Left ventricle myocardium inferior (tissue), 1 donor: ENCODE data around the gene NBEA. TPM values are rescaled to one million over a fixed set of nuclear protein-coding genes. Genes with fewer than 3 reads are reported as not detected.

Experiments
- DNase-seq: peaks from one replicate; pipeline ENCODE4 v3.0.0-alpha.2; 2020
- H3K27ac ChIP-seq: fragments of 200-600 bp; replicated peaks from 2 replicates; pipeline ENCODE4 v1.8.0; 2021
- H3K27me3 ChIP-seq: fragments of 200-600 bp; 2 replicates; pipeline ENCODE4 v1.8.0; 2021; ENCODE audit warnings: low read depth
- H3K36me3 ChIP-seq: fragments of 200-600 bp; 2 replicates; pipeline ENCODE4 v1.8.0; 2021
- H3K4me1 ChIP-seq: fragments of 200-600 bp; 2 replicates; pipeline ENCODE4 v1.8.0; 2021
- H3K4me3 ChIP-seq: fragments of 200-600 bp; 2 replicates; pipeline ENCODE4 v1.8.0; 2021; ENCODE audit warnings: mild to moderate bottlenecking, moderate library complexity
- H3K9me3 ChIP-seq: fragments of 200-600 bp; replicated peaks from 2 replicates; pipeline ENCODE4 v1.8.0; 2021
- CTCF ChIP-seq: fragments of 200-600 bp; IDR thresholded peaks from 2 replicates; pipeline ENCODE4 v1.8.0; 2021; ENCODE audit warnings: antibody characterized with exemption, mild to moderate bottlenecking, borderline replicate concordance
- intact Hi-C: fragments of 100-400 bp; cut with micrococcal nuclease; formaldehyde crosslinking; loops from one replicate; pipeline ENCODE4 v1.11.0; 2022
- total RNA-seq: library from RNA; stranded (reverse); fragmentation: NEBNext Ultra II Directional; extraction: Animal tissue kit (Norgen Biotek cat#: 25700); gene quantifications from one replicate; pipeline ENCODE4 v1.2.1, GENCODE V29; 2021
- donor health status: DM: no; HTN: yes; CAD: no; lungs with severe emphysema.

Gene NBEA
- total RNA-seq, 1 donor from 2014 or later, result 21.0 TPM

GRCh38 chr13:35618565-35619083 is 676.6 kb downstream of the NBEA start:
- Histone ChIP-seq H3K4me1 (no peaks in the 10 kb centered on the region), H3K9me3 (no peaks in the 10 kb centered on the region), H3K27me3 (no peaks in the 10 kb centered on the region), H3K27ac (no peak overlapping the region), H3K4me3 (no peak overlapping the region), H3K36me3 (no peaks in the 10 kb centered on the region)
- DNase-seq, result no peak
- intact Hi-C loops, result no loop called here
- TF ChIP-seq CTCF, result no peak

GRCh38 chr13:35621989-35622388 is 679.9 kb downstream of the NBEA start:
- Histone ChIP-seq H3K27me3 (no peaks in the 10 kb centered on the region), H3K4me1 (no peaks in the 10 kb centered on the region), H3K27ac (no peak overlapping the region), H3K4me3 (no peak overlapping the region), H3K9me3 (no peaks in the 10 kb centered on the region), H3K36me3 (no peaks in the 10 kb centered on the region)
- no peak for TF ChIP-seq CTCF
- DNase-seq, result no peak
- intact Hi-C loops, result no loop called here

GRCh38 chr13:35629026-35629425 is 687.0 kb downstream of the NBEA start:
- H3K4me3 ChIP-seq, result no peak overlapping the region
- no peaks in the 10 kb centered on the region for H3K9me3 ChIP-seq
- TF ChIP-seq CTCF, result no peak
- no peak overlapping the region for H3K27ac ChIP-seq
- intact Hi-C loops, result no loop called here
- no peaks in the 10 kb centered on the region for H3K36me3 ChIP-seq
- H3K27me3 ChIP-seq, result no peaks in the 10 kb centered on the region
- H3K4me1 ChIP-seq, result no peaks in the 10 kb centered on the region
- no peak for DNase-seq

GRCh38 chr13:35630551-35631275 is 688.6 kb downstream of the NBEA start:
- TF ChIP-seq CTCF, result peak; percentile 78
- intact Hi-C loops, result loop anchor here (10.0 kb wide), 1 partner anchor 154 kb away; no protein-coding TSS in a partner anchor
- H3K4me3 ChIP-seq, result no peak overlapping the region

GRCh38 chr13:35631666-35632065 is 689.6 kb downstream of the NBEA start:
- Histone ChIP-seq H3K4me3 (no peak overlapping the region), H3K27me3 (no peaks in the 10 kb centered on the region), H3K36me3 (no peaks in the 10 kb centered on the region), H3K9me3 (no peaks in the 10 kb centered on the region), H3K27ac (no peak overlapping the region), H3K4me1 (no peaks in the 10 kb centered on the region)
- intact Hi-C loops, result loop anchor here (10.0 kb wide), 1 partner anchor 153 kb away; no protein-coding TSS in a partner anchor
- no peak for DNase-seq
- TF ChIP-seq CTCF, result no peak

More at GRCh38 chr13:35630551-35631275, 688.6 kb downstream of the NBEA start:
- DNase-seq, result no peak
- no peak overlapping the region for H3K27ac ChIP-seq
- H3K9me3 ChIP-seq, result no peaks in the 10 kb centered on the region
- H3K36me3 ChIP-seq, result no peaks in the 10 kb centered on the region
- no peaks in the 10 kb centered on the region for H3K4me1 ChIP-seq
- no peaks in the 10 kb centered on the region for H3K27me3 ChIP-seq
